C4-2B (cell line): ENCODE data around the gene AAMP.

ENCODE experiments used
- CTCF ChIP-seq: fragments of 450-650 bp; conservative IDR thresholded peaks from 2 replicates; pipeline ENCODE4 v1.5.1; 2017; ENCODE audit warnings: mild to moderate bottlenecking
- ZFX ChIP-seq: fragments of 450-650 bp; IDR thresholded peaks from 2 replicates; pipeline ENCODE4 v1.6.1; 2017

GRCh38 chr2:218229851-218230250 lies 40.1 kb downstream of the AAMP start:
- no peak for TF ChIP-seq CTCF
- TF ChIP-seq ZFX: no peak
